Gastrocnemius medialis (tissue), 4 donors: Measurements from ENCODE around the gene AHNAK2. TPM values are rescaled to one million over a fixed set of nuclear protein-coding genes. Genes with fewer than 3 reads are reported as not detected.
A peak's percentile ranks its signal among the peaks of the same experiment; 100 is the strongest.

Source experiments
- ATAC-seq, 2 donors: fragments of 150-250 bp; one replicate each; pipeline ENCODE4 v1.9.1; 2016
- DNase-seq, 2 donors: peaks; one replicate each; pipeline ENCODE4 v3.0.0-alpha.2; 2019
- H3K27ac ChIP-seq, 4 donors: fragments of 200-600 bp; sonication (generic); 1 replicate in 1 of 4; 2 replicates in 3 of 4; pipeline ENCODE4 v1.5.1; 2016 to 2018; ENCODE audit warnings: mild to moderate bottlenecking in 2 of 4, moderate library complexity in 1 of 4
- H3K27me3 ChIP-seq, 3 donors: fragments of 200-600 bp; sonication (generic) in 2 of 3; 1 replicate in 1 of 3; 2 replicates in 2 of 3; pipeline versions ENCODE4 v1.5.1 to v1.6.0; 2016 to 2019; ENCODE audit warnings: mild to moderate bottlenecking in 1 of 3, moderate library complexity in 1 of 3
- H3K36me3 ChIP-seq, 2 donors: fragments of 200-600 bp; sonication (generic) in 1 of 2; one replicate each; pipeline ENCODE4 v1.5.1; 2017 to 2018
- H3K4me1 ChIP-seq, 2 donors: fragments of 200-600 bp; sonication (generic) in 1 of 2; one replicate each; pipeline ENCODE4 v1.5.1; 2016 to 2017; ENCODE audit warnings: mild to moderate bottlenecking in 2 of 2
- H3K4me3 ChIP-seq, 4 donors: fragments of 200-600 bp; sonication (generic) in 3 of 4; 1 replicate in 1 of 4; 2 replicates in 3 of 4; pipeline ENCODE4 v1.5.1; 2016 to 2019; ENCODE audit warnings: mild to moderate bottlenecking in 2 of 4
- H3K9me3 ChIP-seq, 3 donors: fragments of 200-600 bp; sonication (generic) in 2 of 3; 1 replicate in 1 of 3; 2 replicates in 2 of 3; pipeline ENCODE4 v1.5.1; 2016 to 2019
- CTCF ChIP-seq, 5 experiments: fragments of 450-650 bp in 3 of 5; fragments of 200-600 bp in 2 of 5; sonication (generic) in 2 of 5; IDR thresholded peaks in 4 of 5; conservative IDR thresholded peaks in 1 of 5; 1 replicate in 4 of 5; 2 replicates in 1 of 5; pipeline ENCODE4 v1.5.1; 2016 to 2019; ENCODE audit warnings: antibody characterized with exemption in 5 of 5, mild to moderate bottlenecking in 3 of 5, moderate library complexity in 3 of 5
- POLR2A ChIP-seq, 2 donors: fragments of 450-650 bp; IDR thresholded peaks; one replicate each; pipeline ENCODE4 v1.6.1; 2017; ENCODE audit warnings: antibody characterized with exemption in 2 of 2, mild to moderate bottlenecking in 2 of 2, moderate library complexity in 2 of 2
- in situ Hi-C, 4 donors: fragments of 200-750 bp; cut with MboI; loops; one replicate each; pipeline versions ENCODE4 v1.15.0 to v1.8.0; 2017; ENCODE audit warnings: low sequenced_read_pairs in 4 of 4
- intact Hi-C: fragments of 100-400 bp; cut with DNase I; formaldehyde crosslinking; loops from one replicate; pipeline ENCODE4 v1.15.1; 2023; ENCODE audit warnings: low total_unique reads
- total RNA-seq, 4 donors: library from RNA; depleted of rRNA; stranded (reverse); fragments of >200 nt; gene quantifications; one replicate each; pipeline versions ENCODE4 v1.1.0 to v1.2.3, GENCODE V29; 2016

Gene AHNAK2
- total RNA-seq, 4 donors from 2014 or later, result 2.0 to 8.6 (median 3.4) TPM

GRCh38 chr14:104935026-104935650 is 43.0 kb downstream of the AHNAK2 start:
- H3K4me3 ChIP-seq, result no peak overlapping the region
- H3K36me3 ChIP-seq, result no peaks in the 10 kb centered on the region
- H3K9me3 ChIP-seq, result no peaks in the 10 kb centered on the region
- in situ Hi-C loops (no loop called here), intact Hi-C loops (no loop called here)
- peaks cover 0 to 28% (median 4%) of the 10 kb centered on the region in 3 donors for H3K27me3 ChIP-seq
- DNase-seq (no peak), ATAC-seq (no peak)
- no peak overlapping the region for H3K27ac ChIP-seq
- peaks cover 0 to 7% of the 10 kb centered on the region in 2 donors for H3K4me1 ChIP-seq
- TF ChIP-seq POLR2A (IDR thresholded peaks at IDR 0.05), result no peak
- TF ChIP-seq CTCF (IDR thresholded peaks at IDR 0.05 in 4 of 5, conservative IDR thresholded peaks at IDR 0.05 in 1 of 5), result no peak

GRCh38 chr14:104933746-104934733 is 44.1 kb downstream of the AHNAK2 start:
- TF ChIP-seq CTCF (IDR thresholded peaks at IDR 0.05 in 4 of 5, conservative IDR thresholded peaks at IDR 0.05 in 1 of 5) (no peak), POLR2A (IDR thresholded peaks at IDR 0.05) (no peak)
- ATAC-seq (no peak), DNase-seq (no peak)
- Histone ChIP-seq H3K9me3 (no peaks in the 10 kb centered on the region), H3K27ac (no peak overlapping the region), H3K4me3 (peak overlapping the region in 3 of 4 donors; percentile 59 to 81 (median 67)), H3K4me1 (peaks cover 0 to 7% of the 10 kb centered on the region in 2 donors), H3K36me3 (no peaks in the 10 kb centered on the region), H3K27me3 (peaks cover 0 to 27% (median 4%) of the 10 kb centered on the region in 3 donors)
- intact Hi-C loops (loop anchor here (1.0 kb wide), 1 partner anchor 38 kb away; no protein-coding TSS in a partner anchor), in situ Hi-C loops (no loop called here)

- H3K36me3 ChIP-seq, result no peaks in the 10 kb centered on the region
- intact Hi-C loops, result loop anchor here (1.0 kb wide), 1 partner anchor 39 kb away; no protein-coding TSS in a partner anchor
- H3K27me3 ChIP-seq, result peaks cover 0 to 21% (median 4%) of the 10 kb centered on the region in 3 donors
- DNase-seq (peak; percentile 32 to 55), ATAC-seq (peak; percentile 72 to 84)
- no peaks in the 10 kb centered on the region for H3K9me3 ChIP-seq
- peak overlapping the region in 1 of 4 donors; percentile 47 for H3K27ac ChIP-seq
- H3K4me3 ChIP-seq, result peak overlapping the region; percentile 57 to 81 (median 63)
- TF ChIP-seq CTCF (IDR thresholded peaks at IDR 0.05 in 4 of 5, conservative IDR thresholded peaks at IDR 0.05 in 1 of 5) (peak; percentile 28 to 83 (median 70)), POLR2A (IDR thresholded peaks at IDR 0.05) (no peak)
- in situ Hi-C loops, result no loop called here
- H3K4me1 ChIP-seq, result peaks cover 0 to 7% of the 10 kb centered on the region in 2 donors
Observed at GRCh38 chr14:104932676-104933631, 45.2 kb downstream of the AHNAK2 start.
